GM23338 (cell line): ENCODE measurements around the gene LY86. TPM values are rescaled to one million over a fixed set of nuclear protein-coding genes. Genes with fewer than 3 reads are reported as not detected.

Experiments used
- ATAC-seq: fragments of 200-7000 bp; cut with Tn5 transposase; 3 replicates; pipeline ENCODE4 v1.9.1; 2020
- DNase-seq: peaks from one replicate; pipeline ENCODE4 v3.0.0-alpha.2; 2015; ENCODE audit warnings: low spot score
- H2AFZ ChIP-seq: fragments of 200-600 bp; sonication (generic); 2 replicates; pipeline ENCODE4 v1.8.0; 2016; ENCODE audit warnings: antibody characterized with exemption, mild to moderate bottlenecking, moderate library complexity
- H3F3A ChIP-seq: fragments of 200-600 bp; sonication (generic); replicated peaks from 2 replicates; pipeline ENCODE4 v1.8.0; 2017; ENCODE audit warnings: antibody characterized with exemption, mixed run types, low read depth
- H3K27ac ChIP-seq: fragments of 200-600 bp; sonication (generic); 2 replicates; pipeline ENCODE4 v1.6.1; 2016; ENCODE audit warnings: low read depth
- H3K27me3 ChIP-seq: fragments of 200-600 bp; sonication (generic); 2 replicates; pipeline ENCODE4 v1.8.0; 2016; ENCODE audit warnings: mild to moderate bottlenecking, mixed run types, moderate library complexity; ENCODE audit not compliant: insufficient read depth
- H3K36me3 ChIP-seq: fragments of 200-600 bp; sonication (generic); 2 replicates; pipeline ENCODE4 v1.8.0; 2016; ENCODE audit warnings: mild to moderate bottlenecking; ENCODE audit not compliant: insufficient read depth
- H3K4me1 ChIP-seq: fragments of 200-600 bp; sonication (generic); 2 replicates; pipeline ENCODE4 v1.8.0; 2016; ENCODE audit warnings: mild to moderate bottlenecking, moderate library complexity; ENCODE audit not compliant: insufficient read depth
- H3K4me2 ChIP-seq: fragments of 200-600 bp; sonication (generic); 2 replicates; pipeline ENCODE4 v1.7.1; 2017; ENCODE audit warnings: mixed run types
- H3K4me3 ChIP-seq: fragments of 200-600 bp; sonication (generic); 2 replicates; pipeline ENCODE4 v1.6.1; 2016; ENCODE audit warnings: mixed run types
- H3K79me2 ChIP-seq: fragments of 200-600 bp; sonication (generic); replicated peaks from 2 replicates; pipeline ENCODE4 v1.8.0; 2017; ENCODE audit warnings: mild to moderate bottlenecking; ENCODE audit not compliant: insufficient read depth
- H3K9me2 ChIP-seq: fragments of 200-600 bp; sonication (generic); 2 replicates; pipeline ENCODE4 v1.8.0; 2017; ENCODE audit not compliant: insufficient read depth
- H4K20me1 ChIP-seq: fragments of 200-600 bp; sonication (generic); replicated peaks from 2 replicates; pipeline ENCODE4 v1.8.0; 2017; ENCODE audit warnings: mild to moderate bottlenecking; ENCODE audit not compliant: insufficient read depth
- H3K27ac Mint-ChIP-seq: 2 replicates; pipeline ENCODE4 v1.8.0; 2020; ENCODE audit warnings: inconsistent platforms, mild to moderate bottlenecking, moderate library complexity, mixed read lengths
- H3K27me3 Mint-ChIP-seq: 3 replicates; pipeline ENCODE4 v1.8.0; 2022; ENCODE audit warnings: low read depth, mild to moderate bottlenecking, moderate library complexity, mixed read lengths, inconsistent platforms; ENCODE audit not compliant: insufficient read depth, poor library complexity
- H3K36me3 Mint-ChIP-seq: 3 replicates; pipeline ENCODE4 v1.8.0; 2021; ENCODE audit warnings: low read depth, mild to moderate bottlenecking, inconsistent platforms, moderate library complexity, mixed read lengths
- H3K4me1 Mint-ChIP-seq: 3 replicates; pipeline ENCODE4 v1.8.0; 2020; ENCODE audit warnings: mild to moderate bottlenecking, inconsistent platforms, mixed read lengths
- H3K4me3 Mint-ChIP-seq: 3 replicates; pipeline ENCODE4 v1.8.0; 2021; ENCODE audit warnings: moderate library complexity, mild to moderate bottlenecking, inconsistent platforms, mixed read lengths
- H3K9me3 Mint-ChIP-seq: 3 replicates; pipeline ENCODE4 v1.8.0; 2020; ENCODE audit warnings: moderate library complexity, mild to moderate bottlenecking, inconsistent platforms, mixed read lengths
- CREB1 ChIP-seq: fragments of 250-450 bp; sonication (Bioruptor Pico); IDR thresholded peaks from 2 replicates; pipeline ENCODE4 v1.5.0; 2020; ENCODE audit warnings: low read depth, mild to moderate bottlenecking, moderate library complexity
- ETS1 ChIP-seq: IDR thresholded peaks from 2 replicates; pipeline ENCODE4 v1.6.1; 2016; ENCODE audit warnings: antibody characterized with exemption
- EZH2 ChIP-seq: fragments of 200-600 bp; sonication (generic); IDR thresholded peaks from one replicate; pipeline ENCODE4 v1.8.0; 2017; ENCODE audit warnings: antibody characterized with exemption, mild to moderate bottlenecking, low read depth; ENCODE audit not compliant: unreplicated experiment
- EZH2phosphoT487 ChIP-seq: fragments of 200-600 bp; sonication (generic); IDR thresholded peaks from one replicate; pipeline ENCODE4 v1.8.1; 2018; ENCODE audit warnings: antibody characterized with exemption; ENCODE audit not compliant: unreplicated experiment
- JUNB ChIP-seq: IDR thresholded peaks from one replicate; pipeline ENCODE4 v1.6.1; 2016; ENCODE audit warnings: antibody characterized with exemption; ENCODE audit not compliant: unreplicated experiment
- NANOG ChIP-seq: IDR thresholded peaks from 2 replicates; pipeline ENCODE4 v1.6.1; 2016; ENCODE audit warnings: antibody characterized with exemption, borderline replicate concordance
- POLR2AphosphoS5 ChIP-seq: IDR thresholded peaks from 2 replicates; pipeline ENCODE4 v1.6.1; 2016; ENCODE audit warnings: antibody characterized with exemption, low read depth
- STAT1 ChIP-seq: IDR thresholded peaks from one replicate; pipeline ENCODE4 v1.6.1; 2016; ENCODE audit warnings: antibody characterized with exemption; ENCODE audit not compliant: unreplicated experiment
- ZNF114 ChIP-seq: fragments of 250-450 bp; sonication (Bioruptor Pico); IDR thresholded peaks from 2 replicates; pipeline ENCODE4 v1.5.0; 2020; ENCODE audit warnings: mild to moderate bottlenecking, moderate library complexity
- ZNF331 ChIP-seq: fragments of 250-450 bp; sonication (Bioruptor Pico); IDR thresholded peaks from 2 replicates; pipeline ENCODE4 v1.5.0; 2020; ENCODE audit warnings: low read depth, mild to moderate bottlenecking, moderate library complexity
- ZNF462 ChIP-seq: fragments of 250-450 bp; sonication (Bioruptor Pico); IDR thresholded peaks from 2 replicates; pipeline ENCODE4 v1.5.0; 2020; ENCODE audit warnings: mild to moderate bottlenecking, moderate library complexity
- polyA plus RNA-seq: library from polyadenylated mRNA; unstranded; fragments of >200 nt; fragmentation: Nextera tagmentation; extraction: Ambion mirVana; gene quantifications from 2 replicates; pipeline ENCODE4 v1.2.1, GENCODE V29; 2016
- total RNA-seq: library from RNA; depleted of rRNA; stranded (reverse); fragments of >200 nt; shearing (Covaris generic); gene quantifications from 2 replicates; pipeline ENCODE4 v1.2.3, GENCODE V29; 2014
- TF ChIP-seq, protein P1 (sequence below): IDR thresholded peaks from one replicate; pipeline ENCODE4 v1.6.1; 2018; ENCODE audit warnings: antibody characterized with exemption; ENCODE audit not compliant: unreplicated experiment
- TF ChIP-seq, protein P2 (sequence below), 2 experiments: fragments of 200-600 bp in 1 of 2; sonication (generic) in 1 of 2; conservative IDR thresholded peaks; 2 replicates each; pipeline versions ENCODE4 v1.5.1 to v1.6.1; 2016 to 2017; ENCODE audit warnings: antibody characterized with exemption in 2 of 2, low read depth in 2 of 2, mild to moderate bottlenecking in 2 of 2, moderate library complexity in 1 of 2

The LY86 gene
- total and polyA plus RNA-seq, 2 experiments from 2014 or later, result 0.29 TPM; not detected in 1

GRCh38 chr6:6581054-6581453 lies 7.5 kb upstream of the LY86 start:
- H3F3A ChIP-seq, result no peaks in the 10 kb centered on the region
- H3K27ac Mint-ChIP-seq, result no peak overlapping the region
- no peak overlapping the region for H3K4me2 ChIP-seq
- ATAC-seq (no peak), DNase-seq (no peak)
- no peaks in the 10 kb centered on the region; the same call in 2 of the 3 replicates for H3K4me1 Mint-ChIP-seq
- no peaks in the 10 kb centered on the region for H3K36me3 ChIP-seq
- H3K4me3 Mint-ChIP-seq, result no peak overlapping the region
- peaks cover 7% of the 10 kb centered on the region for H3K27me3 Mint-ChIP-seq
- H3K4me3 ChIP-seq, result no peak overlapping the region
- TF ChIP-seq ETS1, result no peak
- no peak for TF ChIP-seq ZNF331 (CRISPR knock-in tag)
- TF ChIP-seq CREB1, result no peak
- no peak for TF ChIP-seq STAT1
- TF ChIP-seq, protein P1, sequence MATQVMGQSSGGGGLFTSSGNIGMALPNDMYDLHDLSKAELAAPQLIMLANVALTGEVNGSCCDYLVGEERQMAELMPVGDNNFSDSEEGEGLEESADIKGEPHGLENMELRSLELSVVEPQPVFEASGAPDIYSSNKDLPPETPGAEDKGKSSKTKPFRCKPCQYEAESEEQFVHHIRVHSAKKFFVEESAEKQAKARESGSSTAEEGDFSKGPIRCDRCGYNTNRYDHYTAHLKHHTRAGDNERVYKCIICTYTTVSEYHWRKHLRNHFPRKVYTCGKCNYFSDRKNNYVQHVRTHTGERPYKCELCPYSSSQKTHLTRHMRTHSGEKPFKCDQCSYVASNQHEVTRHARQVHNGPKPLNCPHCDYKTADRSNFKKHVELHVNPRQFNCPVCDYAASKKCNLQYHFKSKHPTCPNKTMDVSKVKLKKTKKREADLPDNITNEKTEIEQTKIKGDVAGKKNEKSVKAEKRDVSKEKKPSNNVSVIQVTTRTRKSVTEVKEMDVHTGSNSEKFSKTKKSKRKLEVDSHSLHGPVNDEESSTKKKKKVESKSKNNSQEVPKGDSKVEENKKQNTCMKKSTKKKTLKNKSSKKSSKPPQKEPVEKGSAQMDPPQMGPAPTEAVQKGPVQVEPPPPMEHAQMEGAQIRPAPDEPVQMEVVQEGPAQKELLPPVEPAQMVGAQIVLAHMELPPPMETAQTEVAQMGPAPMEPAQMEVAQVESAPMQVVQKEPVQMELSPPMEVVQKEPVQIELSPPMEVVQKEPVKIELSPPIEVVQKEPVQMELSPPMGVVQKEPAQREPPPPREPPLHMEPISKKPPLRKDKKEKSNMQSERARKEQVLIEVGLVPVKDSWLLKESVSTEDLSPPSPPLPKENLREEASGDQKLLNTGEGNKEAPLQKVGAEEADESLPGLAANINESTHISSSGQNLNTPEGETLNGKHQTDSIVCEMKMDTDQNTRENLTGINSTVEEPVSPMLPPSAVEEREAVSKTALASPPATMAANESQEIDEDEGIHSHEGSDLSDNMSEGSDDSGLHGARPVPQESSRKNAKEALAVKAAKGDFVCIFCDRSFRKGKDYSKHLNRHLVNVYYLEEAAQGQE, result no peak
- TF ChIP-seq EZH2, result no peak
- no peak for TF ChIP-seq NANOG
- TF ChIP-seq EZH2phosphoT487, result no peak
- no peak for TF ChIP-seq ZNF462
- TF ChIP-seq, protein P2, sequence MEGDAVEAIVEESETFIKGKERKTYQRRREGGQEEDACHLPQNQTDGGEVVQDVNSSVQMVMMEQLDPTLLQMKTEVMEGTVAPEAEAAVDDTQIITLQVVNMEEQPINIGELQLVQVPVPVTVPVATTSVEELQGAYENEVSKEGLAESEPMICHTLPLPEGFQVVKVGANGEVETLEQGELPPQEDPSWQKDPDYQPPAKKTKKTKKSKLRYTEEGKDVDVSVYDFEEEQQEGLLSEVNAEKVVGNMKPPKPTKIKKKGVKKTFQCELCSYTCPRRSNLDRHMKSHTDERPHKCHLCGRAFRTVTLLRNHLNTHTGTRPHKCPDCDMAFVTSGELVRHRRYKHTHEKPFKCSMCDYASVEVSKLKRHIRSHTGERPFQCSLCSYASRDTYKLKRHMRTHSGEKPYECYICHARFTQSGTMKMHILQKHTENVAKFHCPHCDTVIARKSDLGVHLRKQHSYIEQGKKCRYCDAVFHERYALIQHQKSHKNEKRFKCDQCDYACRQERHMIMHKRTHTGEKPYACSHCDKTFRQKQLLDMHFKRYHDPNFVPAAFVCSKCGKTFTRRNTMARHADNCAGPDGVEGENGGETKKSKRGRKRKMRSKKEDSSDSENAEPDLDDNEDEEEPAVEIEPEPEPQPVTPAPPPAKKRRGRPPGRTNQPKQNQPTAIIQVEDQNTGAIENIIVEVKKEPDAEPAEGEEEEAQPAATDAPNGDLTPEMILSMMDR (conservative IDR thresholded peaks at IDR 0.05; ENCODE audit: low read depth in 2 of 2), result no peak
- no peak for TF ChIP-seq JUNB
- TF ChIP-seq POLR2AphosphoS5, result no peak
- TF ChIP-seq ZNF114 (CRISPR knock-in tag), result no peak
- H3K27me3 ChIP-seq, result no peaks in the 10 kb centered on the region
- no peak overlapping the region for H3K27ac ChIP-seq
- no peaks in the 10 kb centered on the region for H3K79me2 ChIP-seq
- no peaks in the 10 kb centered on the region for H4K20me1 ChIP-seq
- no peak overlapping the region for H2AFZ ChIP-seq
- H3K36me3 Mint-ChIP-seq, result peaks cover 5% of the 10 kb centered on the region; the same call in 2 of the 3 replicates
- peaks cover 22% of the 10 kb centered on the region for H3K9me3 Mint-ChIP-seq
- H3K4me1 ChIP-seq, result no peaks in the 10 kb centered on the region
- H3K9me2 ChIP-seq, result no peaks in the 10 kb centered on the region
